SU-DHL-6 (cell line): Measurements from ENCODE around the gene PPM1H.

Experiments
- H2AFZ ChIP-seq: fragments of 200-600 bp; sonication (generic); 2 replicates; pipeline ENCODE4 v1.6.1; 2014; ENCODE audit warnings: low read depth, mild to moderate bottlenecking, moderate library complexity, mixed read lengths, antibody characterized with exemption, low read length; ENCODE audit not compliant: severe bottlenecking
- H3F3A ChIP-seq: fragments of 200-600 bp; shearing (Covaris generic); 2 replicates; pipeline ENCODE4 v1.6.0; 2016; ENCODE audit warnings: antibody characterized with exemption, mild to moderate bottlenecking; ENCODE audit not compliant: insufficient read depth
- H3K27ac ChIP-seq: fragments of 200-600 bp; sonication (generic); 2 replicates; pipeline ENCODE4 v1.5.1; 2016; ENCODE audit warnings: low read depth, mild to moderate bottlenecking, low read length, moderate library complexity, mixed read lengths
- H3K27me3 ChIP-seq: fragments of 200-600 bp; sonication (generic), shearing (Covaris generic); 2 replicates; pipeline ENCODE4 v1.6.0; 2014; ENCODE audit warnings: mild to moderate bottlenecking, low read length
- H3K36me3 ChIP-seq: fragments of 200-600 bp; sonication (generic); 2 replicates; pipeline ENCODE4 v1.6.1; 2014; ENCODE audit warnings: mild to moderate bottlenecking, low read length, mixed read lengths
- H3K4me2 ChIP-seq: fragments of 300-600, 200-600 bp; shearing (Covaris generic), sonication (generic); 2 replicates; pipeline ENCODE4 v1.6.0; 2014; ENCODE audit warnings: low read length, low read depth, mild to moderate bottlenecking; ENCODE audit not compliant: poor library complexity, severe bottlenecking
- H3K4me3 ChIP-seq: fragments of 200-600 bp; sonication (generic); 2 replicates; pipeline ENCODE4 v1.5.1; 2014; ENCODE audit warnings: antibody characterized with exemption, low read length, mild to moderate bottlenecking, mixed read lengths; ENCODE audit not compliant: insufficient read depth, poor library complexity, severe bottlenecking
- H3K79me2 ChIP-seq: fragments of 200-600 bp; sonication (generic); 2 replicates; pipeline ENCODE4 v1.6.1; 2014; ENCODE audit warnings: mild to moderate bottlenecking, low read length, moderate library complexity; ENCODE audit not compliant: insufficient read depth
- H3K9ac ChIP-seq: fragments of 200-600 bp; sonication (generic); 2 replicates; pipeline ENCODE4 v1.7.0; 2014; ENCODE audit warnings: mild to moderate bottlenecking, low read length
- H3K9me2 ChIP-seq: fragments of 200-600 bp; sonication (generic); replicated peaks from 2 replicates; pipeline ENCODE4 v1.6.1; 2014; ENCODE audit warnings: low read length; ENCODE audit not compliant: insufficient read depth
- H3K9me3 ChIP-seq: fragments of 200-600 bp; sonication (generic); 2 replicates; pipeline ENCODE4 v1.6.1; 2014; ENCODE audit warnings: low read length, mixed read lengths; ENCODE audit not compliant: insufficient read depth
- H4K20me1 ChIP-seq: fragments of 200-600 bp; sonication (generic); 2 replicates; pipeline ENCODE4 v1.6.1; 2014; ENCODE audit warnings: low read depth, mild to moderate bottlenecking, antibody characterized with exemption, low read length, moderate library complexity, mixed read lengths
- EZH2phosphoT487 ChIP-seq: fragments of 200-600 bp; sonication (generic), shearing (Covaris generic); conservative IDR thresholded peaks from 2 replicates; pipeline ENCODE4 v1.6.1; 2018; ENCODE audit warnings: mild to moderate bottlenecking, antibody characterized with exemption, low read length, moderate library complexity, mixed read lengths
- TF ChIP-seq, protein P1 (sequence below): fragments of 200-600 bp; sonication (generic); IDR thresholded peaks from one replicate; pipeline ENCODE4 v1.5.1; 2017; ENCODE audit warnings: antibody characterized with exemption, mild to moderate bottlenecking, low read length, moderate library complexity; ENCODE audit not compliant: insufficient read depth, poor library complexity, severe bottlenecking

The PPM1H gene

GRCh38 chr12:62684570-62685295, 250.2 kb downstream of the PPM1H start:
- H3K4me2 ChIP-seq: no peak overlapping the region
- H4K20me1 ChIP-seq: no peaks in the 10 kb centered on the region
- no peaks in the 10 kb centered on the region for H3F3A ChIP-seq
- H3K9me2 ChIP-seq: no peaks in the 10 kb centered on the region
- H3K9ac ChIP-seq: no peak overlapping the region
- no peak for TF ChIP-seq EZH2phosphoT487
- TF ChIP-seq, protein P1, sequence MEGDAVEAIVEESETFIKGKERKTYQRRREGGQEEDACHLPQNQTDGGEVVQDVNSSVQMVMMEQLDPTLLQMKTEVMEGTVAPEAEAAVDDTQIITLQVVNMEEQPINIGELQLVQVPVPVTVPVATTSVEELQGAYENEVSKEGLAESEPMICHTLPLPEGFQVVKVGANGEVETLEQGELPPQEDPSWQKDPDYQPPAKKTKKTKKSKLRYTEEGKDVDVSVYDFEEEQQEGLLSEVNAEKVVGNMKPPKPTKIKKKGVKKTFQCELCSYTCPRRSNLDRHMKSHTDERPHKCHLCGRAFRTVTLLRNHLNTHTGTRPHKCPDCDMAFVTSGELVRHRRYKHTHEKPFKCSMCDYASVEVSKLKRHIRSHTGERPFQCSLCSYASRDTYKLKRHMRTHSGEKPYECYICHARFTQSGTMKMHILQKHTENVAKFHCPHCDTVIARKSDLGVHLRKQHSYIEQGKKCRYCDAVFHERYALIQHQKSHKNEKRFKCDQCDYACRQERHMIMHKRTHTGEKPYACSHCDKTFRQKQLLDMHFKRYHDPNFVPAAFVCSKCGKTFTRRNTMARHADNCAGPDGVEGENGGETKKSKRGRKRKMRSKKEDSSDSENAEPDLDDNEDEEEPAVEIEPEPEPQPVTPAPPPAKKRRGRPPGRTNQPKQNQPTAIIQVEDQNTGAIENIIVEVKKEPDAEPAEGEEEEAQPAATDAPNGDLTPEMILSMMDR: no peak
- no peaks in the 10 kb centered on the region for H3K9me3 ChIP-seq
- H3K4me3 ChIP-seq: no peak overlapping the region
- H3K27ac ChIP-seq: no peak overlapping the region
- no peaks in the 10 kb centered on the region for H3K36me3 ChIP-seq
- no peaks in the 10 kb centered on the region for H3K27me3 ChIP-seq
- H2AFZ ChIP-seq: no peak overlapping the region
- no peaks in the 10 kb centered on the region for H3K79me2 ChIP-seq

- TF ChIP-seq, protein P1: no peak
- no peak for TF ChIP-seq EZH2phosphoT487
- H3F3A ChIP-seq: no peaks in the 10 kb centered on the region
- H3K27ac ChIP-seq: no peak overlapping the region
- no peak overlapping the region for H3K4me3 ChIP-seq
- no peaks in the 10 kb centered on the region for H3K9me3 ChIP-seq
- no peak overlapping the region for H2AFZ ChIP-seq
- H3K9ac ChIP-seq: no peak overlapping the region
- no peaks in the 10 kb centered on the region for H4K20me1 ChIP-seq
- H3K4me2 ChIP-seq: no peak overlapping the region
- H3K9me2 ChIP-seq: no peaks in the 10 kb centered on the region
- no peaks in the 10 kb centered on the region for H3K36me3 ChIP-seq
- no peaks in the 10 kb centered on the region for H3K27me3 ChIP-seq
- H3K79me2 ChIP-seq: no peaks in the 10 kb centered on the region
Observed at GRCh38 chr12:62683776-62684569, 251.0 kb downstream of the PPM1H start.

GRCh38 chr12:62681306-62681705, 253.6 kb downstream of the PPM1H start:
- H2AFZ ChIP-seq: no peak overlapping the region
- H3F3A ChIP-seq: no peaks in the 10 kb centered on the region
- H3K4me3 ChIP-seq: no peak overlapping the region
- no peak overlapping the region for H3K27ac ChIP-seq
- no peaks in the 10 kb centered on the region for H3K27me3 ChIP-seq
- no peaks in the 10 kb centered on the region for H4K20me1 ChIP-seq
- no peak overlapping the region for H3K4me2 ChIP-seq
- no peak for TF ChIP-seq EZH2phosphoT487
- TF ChIP-seq, protein P1: no peak
- no peak overlapping the region for H3K9ac ChIP-seq
- no peaks in the 10 kb centered on the region for H3K79me2 ChIP-seq
- no peaks in the 10 kb centered on the region for H3K9me2 ChIP-seq
- no peaks in the 10 kb centered on the region for H3K36me3 ChIP-seq
- H3K9me3 ChIP-seq: peaks cover 17% of the 10 kb centered on the region; the same call in 1 of the 2 replicates
